Cardiac fibroblast (primary cell): ENCODE data around the gene THEM5.
A peak's percentile ranks its signal among the peaks of the same experiment; 100 is the strongest.

Experiments
- DNase-seq, 2 donors: peaks; one replicate each; pipeline versions ENCODE4 v3.0.0 to v3.0.0-alpha.2; 2010; ENCODE audit warnings: low read depth in 2 of 2
- H3K4me3 ChIP-seq, 2 donors: replicated peaks in 1 of 2; 1 replicate in 1 of 2; 2 replicates in 1 of 2; pipeline ENCODE4 v1.5.1; 2011; ENCODE audit warnings: low read depth in 2 of 2, low read length in 2 of 2, mild to moderate bottlenecking in 2 of 2, moderate library complexity in 1 of 2
- CTCF ChIP-seq: IDR thresholded peaks from one replicate; pipeline ENCODE4 v1.5.1; 2011; ENCODE audit warnings: low read depth, mild to moderate bottlenecking, low read length, inconsistent platforms

Gene THEM5

GRCh38 chr1:151834239-151834638, 19.3 kb downstream of the THEM5 start:
- no peak for TF ChIP-seq CTCF
- DNase-seq = no peak
- no peak overlapping the region for H3K4me3 ChIP-seq

- no peak for TF ChIP-seq CTCF
- DNase-seq = no peak
- no peak overlapping the region for H3K4me3 ChIP-seq
Observed at GRCh38 chr1:151833172-151833900, 20.2 kb downstream of the THEM5 start.

GRCh38 chr1:151832318-151832980, 21.1 kb downstream of the THEM5 start:
- peak; percentile 53 to 84 for DNase-seq
- no peak for TF ChIP-seq CTCF
- no peak overlapping the region for H3K4me3 ChIP-seq

- no peak for TF ChIP-seq CTCF
- H3K4me3 ChIP-seq = no peak within 1 kb of the TSS
- DNase-seq = no peak
Observed at GRCh38 chr1:151831605-151832004, 21.9 kb downstream of the THEM5 start, which contains the start of gene RORC. RORC (minus strand) TSS chr1:151831802; CDS start chr1:151831764, 38 bp downstream.

GRCh38 chr1:151831256-151831591, 22.3 kb downstream of the THEM5 start:
- no peak for TF ChIP-seq CTCF
- H3K4me3 ChIP-seq = no peak overlapping the region
- no peak for DNase-seq

- TF ChIP-seq CTCF = no peak
- no peak overlapping the region for H3K4me3 ChIP-seq
- no peak for DNase-seq
Observed at GRCh38 chr1:151830055-151830454, 23.5 kb downstream of the THEM5 start.
